Fibroblast of the aortic adventitia (primary cell): Measurements from ENCODE around the gene HSPB3. TPM values are rescaled to one million over a fixed set of nuclear protein-coding genes. Genes with fewer than 3 reads are reported as not detected.
A peak's percentile ranks its signal among the peaks of the same experiment; 100 is the strongest.
"Not testable (repeated sequence)": the region's sequence is repeated elsewhere in the genome, so short reads cannot be mapped to it uniquely, and the experiment has no call there.

Experiments used
- DNase-seq: peaks from one replicate; pipeline ENCODE4 v3.0.0-alpha.2; 2010; ENCODE audit warnings: low read depth
- H3K4me3 ChIP-seq: 2 replicates; pipeline ENCODE4 v1.5.1; 2011; ENCODE audit warnings: low read depth, mild to moderate bottlenecking, control low read depth, low read length, moderate library complexity
- total RNA-seq: library from RNA; depleted of rRNA; stranded (reverse); fragments of >200 nt; gene quantifications from 2 replicates; pipeline ENCODE4 v1.2.3, GENCODE V29; 2012; ENCODE audit warnings: low replicate concordance
- TF ChIP-seq, protein P1 (sequence below): IDR thresholded peaks from 2 replicates; pipeline ENCODE4 v1.5.1; 2011; ENCODE audit warnings: mild to moderate bottlenecking, low read length, control low read depth, inconsistent platforms; ENCODE audit not compliant: insufficient read depth

Gene HSPB3
- total RNA-seq, result 0.63 TPM in 1 of 2 replicates, not detected in the other

DNA sequence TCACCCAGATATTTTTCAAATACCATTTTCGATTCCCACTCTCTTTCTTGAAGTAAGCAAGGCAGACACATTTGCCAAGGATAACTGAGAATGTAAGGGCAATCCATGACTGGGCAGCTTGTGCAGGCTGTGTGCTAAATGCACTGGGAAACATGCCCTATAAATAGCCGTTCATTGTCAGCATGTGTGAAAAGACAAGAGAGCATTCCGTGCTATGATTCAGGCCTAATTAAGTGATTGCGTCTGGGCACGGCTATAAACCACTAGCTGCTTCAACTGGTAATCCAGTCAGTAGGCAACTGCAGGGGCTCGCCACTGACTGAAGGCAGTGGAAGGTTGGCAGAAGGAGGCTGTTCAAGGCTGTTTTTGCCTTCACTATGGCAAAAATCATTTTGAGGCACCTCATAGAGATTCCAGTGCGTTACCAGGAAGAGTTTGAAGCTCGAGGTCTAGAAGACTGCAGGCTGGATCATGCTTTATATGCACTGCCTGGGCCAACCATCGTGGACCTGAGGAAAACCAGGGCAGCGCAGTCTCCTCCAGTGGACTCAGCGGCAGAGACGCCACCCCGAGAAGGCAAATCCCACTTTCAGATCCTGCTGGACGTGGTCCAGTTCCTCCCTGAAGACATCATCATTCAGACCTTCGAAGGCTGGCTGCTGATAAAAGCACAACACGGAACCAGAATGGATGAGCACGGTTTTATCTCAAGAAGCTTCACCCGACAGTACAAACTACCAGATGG, at the start of gene HSPB3:
HSPB3 (plus strand) TSS at position 287 of the 745 bp plus-strand sequence; CDS start at position 378, 91 bp downstream.
- DNase-seq, result peak; percentile 58
- H3K4me3 ChIP-seq, result no peak within 1 kb of the TSS
- TF ChIP-seq, protein P1, sequence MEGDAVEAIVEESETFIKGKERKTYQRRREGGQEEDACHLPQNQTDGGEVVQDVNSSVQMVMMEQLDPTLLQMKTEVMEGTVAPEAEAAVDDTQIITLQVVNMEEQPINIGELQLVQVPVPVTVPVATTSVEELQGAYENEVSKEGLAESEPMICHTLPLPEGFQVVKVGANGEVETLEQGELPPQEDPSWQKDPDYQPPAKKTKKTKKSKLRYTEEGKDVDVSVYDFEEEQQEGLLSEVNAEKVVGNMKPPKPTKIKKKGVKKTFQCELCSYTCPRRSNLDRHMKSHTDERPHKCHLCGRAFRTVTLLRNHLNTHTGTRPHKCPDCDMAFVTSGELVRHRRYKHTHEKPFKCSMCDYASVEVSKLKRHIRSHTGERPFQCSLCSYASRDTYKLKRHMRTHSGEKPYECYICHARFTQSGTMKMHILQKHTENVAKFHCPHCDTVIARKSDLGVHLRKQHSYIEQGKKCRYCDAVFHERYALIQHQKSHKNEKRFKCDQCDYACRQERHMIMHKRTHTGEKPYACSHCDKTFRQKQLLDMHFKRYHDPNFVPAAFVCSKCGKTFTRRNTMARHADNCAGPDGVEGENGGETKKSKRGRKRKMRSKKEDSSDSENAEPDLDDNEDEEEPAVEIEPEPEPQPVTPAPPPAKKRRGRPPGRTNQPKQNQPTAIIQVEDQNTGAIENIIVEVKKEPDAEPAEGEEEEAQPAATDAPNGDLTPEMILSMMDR, result no peak

- H3K4me3 ChIP-seq, result no peak overlapping the region
- TF ChIP-seq, protein P1, result no peak
- DNase-seq, result no peak
These were observed 44.3 kb upstream of the HSPB3 start for GRCh38 chr5:54411176-54411575.

GRCh38 chr5:54412913-54413312, 42.6 kb upstream of the HSPB3 start:
- TF ChIP-seq, protein P1, result no peak

DNA sequence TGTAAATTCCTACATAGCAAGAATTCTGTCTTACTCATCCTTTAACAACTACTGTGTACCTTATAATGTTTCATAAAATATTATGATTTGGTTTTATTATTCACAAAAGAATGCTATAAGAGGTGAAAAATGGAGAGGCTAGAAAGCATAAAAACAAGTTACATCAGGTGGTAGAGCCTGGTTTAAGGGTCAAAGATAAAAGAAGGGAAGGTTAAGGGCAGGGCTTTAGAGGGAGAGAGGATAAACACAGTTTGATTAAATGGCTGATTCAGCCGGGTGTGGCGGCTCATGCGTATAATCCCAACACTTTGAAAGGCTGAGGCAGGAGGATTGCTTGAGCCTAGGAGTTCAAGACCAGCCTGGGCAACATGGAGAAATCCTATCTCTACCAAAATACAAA, 40.4 kb upstream of the HSPB3 start:
- DNase-seq, result no peak
- TF ChIP-seq, protein P1, result no peak
- no peak overlapping the region for H3K4me3 ChIP-seq

More at GRCh38 chr5:54412913-54413312, 42.6 kb upstream of the HSPB3 start:
- H3K4me3 ChIP-seq, result no peak overlapping the region
- no peak for DNase-seq

- H3K4me3 ChIP-seq, result no peak overlapping the region
- TF ChIP-seq, protein P1, result no peak
- DNase-seq, result peak; percentile 2
These were observed 39.5 kb upstream of the HSPB3 start for GRCh38 chr5:54415896-54416601.

- TF ChIP-seq, protein P1, result peak; percentile 72
- DNase-seq, result peak; percentile 83
These were observed 35.7 kb upstream of the HSPB3 start for GRCh38 chr5:54419573-54420423.

GRCh38 chr5:54420511-54420910, 35.0 kb upstream of the HSPB3 start:
- H3K4me3 ChIP-seq, DNase-seq: not testable (repeated sequence)

More at GRCh38 chr5:54419573-54420423, 35.7 kb upstream of the HSPB3 start:
- not testable (repeated sequence) for H3K4me3 ChIP-seq
